HCT116 (cell line): Measurements from ENCODE around the gene SEZ6.

ENCODE experiments used
- CTCF ChIP-seq, 3 experiments: fragments of 200-600 bp in 1 of 3; sonication (generic) in 1 of 3; IDR thresholded peaks in 2 of 3; conservative IDR thresholded peaks in 1 of 3; 2 replicates each; pipeline ENCODE4 v1.5.1; 2012 to 2017; ENCODE audit warnings: low read depth in 2 of 3, low read length in 2 of 3, antibody characterized with exemption in 1 of 3, borderline replicate concordance in 1 of 3, control low read depth in 1 of 3, mild to moderate bottlenecking in 1 of 3, mixed read lengths in 1 of 3, mixed run types in 1 of 3, moderate library complexity in 1 of 3; ENCODE audit not compliant: insufficient read depth in 1 of 3
- POLR2AphosphoS5 ChIP-seq: IDR thresholded peaks from 2 replicates; pipeline ENCODE4 v1.6.1; 2011; ENCODE audit warnings: mild to moderate bottlenecking, low read depth, low read length, moderate library complexity

- no peak for TF ChIP-seq POLR2AphosphoS5
- no peak for TF ChIP-seq CTCF (IDR thresholded peaks at IDR 0.05 in 2 of 3, conservative IDR thresholded peaks at IDR 0.05 in 1 of 3; ENCODE audit: borderline replicate concordance in 1 of 3, insufficient read depth in 1 of 3, low read depth in 2 of 3, low read length in 2 of 3)
Measured at GRCh38 chr17:28937044-28937729, 68.6 kb downstream of the SEZ6 start.
